MM.1S (cell line): ENCODE measurements around the gene NRTN.
"Not testable (repeated sequence)": the region's sequence is repeated elsewhere in the genome, so short reads cannot be mapped to it uniquely, and the experiment has no call there.

Experiments
- DNase-seq: peaks from one replicate; pipeline ENCODE4 v3.0.0-alpha.2; 2015
- H2AFZ ChIP-seq: fragments of 300-600 bp; sonication (generic); 2 replicates; pipeline ENCODE4 v1.6.0; 2016; ENCODE audit warnings: antibody characterized with exemption, low read length
- H3F3A ChIP-seq: fragments of 300-600 bp; sonication (generic); 2 replicates; pipeline ENCODE4 v1.6.1; 2016; ENCODE audit warnings: mild to moderate bottlenecking, antibody characterized with exemption, low read length, moderate library complexity, mixed read lengths; ENCODE audit not compliant: insufficient read depth
- H3K27ac ChIP-seq: fragments of 300-600 bp; sonication (generic); 2 replicates; pipeline ENCODE4 v1.5.1; 2016; ENCODE audit warnings: mild to moderate bottlenecking, low read length
- H3K27me3 ChIP-seq: fragments of 300-600 bp; sonication (generic); replicated peaks from 2 replicates; pipeline ENCODE4 v1.6.0; 2016; ENCODE audit warnings: low read length; ENCODE audit not compliant: insufficient read depth
- H3K36me3 ChIP-seq: fragments of 300-600 bp; sonication (generic); replicated peaks from 2 replicates; pipeline ENCODE4 v1.6.1; 2016; ENCODE audit warnings: mild to moderate bottlenecking, low read length, mixed read lengths; ENCODE audit not compliant: insufficient read depth
- H3K4me1 ChIP-seq: fragments of 300-600 bp; sonication (generic); 2 replicates; pipeline ENCODE4 v1.6.1; 2016; ENCODE audit warnings: low read length, mixed read lengths
- H3K4me2 ChIP-seq: fragments of 300-600 bp; sonication (generic); 2 replicates; pipeline ENCODE4 v1.6.0; 2016; ENCODE audit warnings: low read depth, low read length
- H3K4me3 ChIP-seq: fragments of 300-600 bp; sonication (generic); 2 replicates; pipeline ENCODE4 v1.5.1; 2016; ENCODE audit warnings: low read length, mixed read lengths
- H3K79me2 ChIP-seq: fragments of 300-600 bp; sonication (generic); 2 replicates; pipeline ENCODE4 v1.6.1; 2016; ENCODE audit warnings: mixed run types, low read length, mixed read lengths
- H3K9ac ChIP-seq: fragments of 300-600 bp; sonication (generic); 2 replicates; pipeline ENCODE4 v1.6.1; 2016; ENCODE audit warnings: low read length, mixed read lengths
- H3K9me2 ChIP-seq: fragments of 300-600 bp; sonication (generic); replicated peaks from 2 replicates; pipeline ENCODE4 v1.6.1; 2016; ENCODE audit warnings: mild to moderate bottlenecking, low read length, mixed read lengths; ENCODE audit not compliant: insufficient read depth
- H3K9me3 ChIP-seq: fragments of 300-600 bp; sonication (generic); replicated peaks from 2 replicates; pipeline ENCODE4 v1.6.1; 2016; ENCODE audit warnings: mild to moderate bottlenecking, low read length, mixed read lengths; ENCODE audit not compliant: insufficient read depth
- H4K20me1 ChIP-seq: fragments of 300-600 bp; sonication (generic); 2 replicates; pipeline ENCODE4 v1.6.1; 2016; ENCODE audit warnings: mild to moderate bottlenecking, low read length, moderate library complexity, mixed read lengths; ENCODE audit not compliant: insufficient read depth
- EZH2 ChIP-seq: fragments of 300-600 bp; sonication (generic); optimal IDR thresholded peaks from 2 replicates; pipeline ENCODE3; 2017; ENCODE audit warnings: low read depth, mild to moderate bottlenecking, antibody characterized with exemption, low read length, mixed read lengths
- EZH2phosphoT487 ChIP-seq: fragments of 300-600 bp; sonication (generic); IDR thresholded peaks from 2 replicates; pipeline ENCODE4 v1.6.1; 2018; ENCODE audit warnings: antibody characterized with exemption, low read length
- TF ChIP-seq, protein P1 (sequence below): fragments of 300-600 bp; sonication (generic); IDR thresholded peaks from 2 replicates; pipeline ENCODE4 v1.5.1; 2016; ENCODE audit warnings: antibody characterized with exemption, low read length, mixed read lengths

Gene NRTN

DNA sequence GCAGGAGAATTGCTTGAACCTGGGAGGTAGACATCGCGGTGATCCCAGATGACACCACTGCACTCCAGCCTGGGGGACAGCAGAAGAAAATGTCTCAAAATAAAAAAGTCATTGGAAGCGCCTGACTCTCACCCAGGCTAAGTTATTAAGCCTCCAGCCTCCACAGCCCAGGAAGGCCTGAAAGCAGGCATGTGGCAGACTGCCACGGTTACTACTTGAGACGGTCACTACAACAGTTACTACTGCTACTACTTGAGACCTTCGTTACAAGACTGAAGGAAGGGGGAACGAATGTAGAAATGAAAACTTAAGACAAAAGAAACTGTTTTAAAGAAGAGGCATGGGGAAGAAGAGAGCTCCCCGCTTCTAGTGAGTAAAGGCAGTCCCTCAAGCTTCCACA lies 29.9 kb upstream of the NRTN start:
- no peaks in the 10 kb centered on the region for H3K4me1 ChIP-seq
- H2AFZ ChIP-seq = no peak overlapping the region
- TF ChIP-seq, protein P1, sequence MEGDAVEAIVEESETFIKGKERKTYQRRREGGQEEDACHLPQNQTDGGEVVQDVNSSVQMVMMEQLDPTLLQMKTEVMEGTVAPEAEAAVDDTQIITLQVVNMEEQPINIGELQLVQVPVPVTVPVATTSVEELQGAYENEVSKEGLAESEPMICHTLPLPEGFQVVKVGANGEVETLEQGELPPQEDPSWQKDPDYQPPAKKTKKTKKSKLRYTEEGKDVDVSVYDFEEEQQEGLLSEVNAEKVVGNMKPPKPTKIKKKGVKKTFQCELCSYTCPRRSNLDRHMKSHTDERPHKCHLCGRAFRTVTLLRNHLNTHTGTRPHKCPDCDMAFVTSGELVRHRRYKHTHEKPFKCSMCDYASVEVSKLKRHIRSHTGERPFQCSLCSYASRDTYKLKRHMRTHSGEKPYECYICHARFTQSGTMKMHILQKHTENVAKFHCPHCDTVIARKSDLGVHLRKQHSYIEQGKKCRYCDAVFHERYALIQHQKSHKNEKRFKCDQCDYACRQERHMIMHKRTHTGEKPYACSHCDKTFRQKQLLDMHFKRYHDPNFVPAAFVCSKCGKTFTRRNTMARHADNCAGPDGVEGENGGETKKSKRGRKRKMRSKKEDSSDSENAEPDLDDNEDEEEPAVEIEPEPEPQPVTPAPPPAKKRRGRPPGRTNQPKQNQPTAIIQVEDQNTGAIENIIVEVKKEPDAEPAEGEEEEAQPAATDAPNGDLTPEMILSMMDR = no peak
- TF ChIP-seq EZH2phosphoT487 = no peak
- TF ChIP-seq EZH2 = no peak
- no peak overlapping the region for H3K27ac ChIP-seq
- no peak overlapping the region for H3K4me2 ChIP-seq
- H4K20me1 ChIP-seq = no peaks in the 10 kb centered on the region
- no peaks in the 10 kb centered on the region for H3K36me3 ChIP-seq
- no peak overlapping the region for H3K4me3 ChIP-seq
- H3K9me2 ChIP-seq = no peaks in the 10 kb centered on the region
- H3K9ac ChIP-seq = no peak overlapping the region
- no peaks in the 10 kb centered on the region for H3K79me2 ChIP-seq
- DNase-seq = no peak
- H3F3A ChIP-seq = no peaks in the 10 kb centered on the region
- no peaks in the 10 kb centered on the region for H3K9me3 ChIP-seq
- peaks cover 90% of the 10 kb centered on the region for H3K27me3 ChIP-seq

DNA sequence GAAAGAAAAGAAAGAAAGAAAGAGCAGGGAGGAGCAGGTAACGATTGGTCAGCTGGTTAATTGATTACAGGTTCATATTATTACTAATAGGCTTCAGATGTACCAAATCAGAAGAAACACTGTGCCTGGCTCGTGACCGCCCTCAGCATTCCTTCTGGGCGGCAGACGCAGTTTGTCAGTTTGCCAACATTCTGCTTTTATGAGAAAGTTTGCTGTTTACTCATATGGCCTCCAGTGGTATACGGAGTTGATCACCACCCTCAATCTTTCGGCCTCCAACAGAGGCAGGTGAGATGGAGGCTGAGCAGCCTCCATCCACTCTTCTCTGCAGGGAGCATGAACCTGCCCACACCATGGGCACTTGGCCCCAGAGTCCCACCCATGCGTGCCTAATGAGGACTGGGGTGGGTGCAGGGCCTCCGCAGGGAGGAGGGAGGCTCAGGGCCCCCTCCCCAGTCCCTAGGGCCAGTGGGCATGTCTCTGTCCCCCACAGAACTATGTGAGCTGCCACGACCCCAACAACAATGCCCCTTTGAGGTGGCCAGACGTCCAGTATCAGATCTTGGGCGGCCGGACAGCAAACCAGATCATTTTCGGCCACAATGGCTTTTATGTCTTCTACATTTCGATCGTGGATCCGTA lies 29.1 kb upstream of the NRTN start:
- Histone ChIP-seq H3K79me2 (no peaks in the 10 kb centered on the region), H3K9me3 (no peaks in the 10 kb centered on the region), H3K27me3 (peaks cover 89% of the 10 kb centered on the region), H3K4me3 (no peak overlapping the region), H3K9me2 (no peaks in the 10 kb centered on the region), H3K4me2 (no peak overlapping the region), H3K36me3 (no peaks in the 10 kb centered on the region), H3K27ac (no peak overlapping the region), H3F3A (no peaks in the 10 kb centered on the region), H3K9ac (no peak overlapping the region), H2AFZ (no peak overlapping the region), H4K20me1 (no peaks in the 10 kb centered on the region), H3K4me1 (no peaks in the 10 kb centered on the region)
- DNase-seq = no peak
- no peak for TF ChIP-seq EZH2phosphoT487
- no peak for TF ChIP-seq EZH2
- TF ChIP-seq, protein P1 = no peak

DNA sequence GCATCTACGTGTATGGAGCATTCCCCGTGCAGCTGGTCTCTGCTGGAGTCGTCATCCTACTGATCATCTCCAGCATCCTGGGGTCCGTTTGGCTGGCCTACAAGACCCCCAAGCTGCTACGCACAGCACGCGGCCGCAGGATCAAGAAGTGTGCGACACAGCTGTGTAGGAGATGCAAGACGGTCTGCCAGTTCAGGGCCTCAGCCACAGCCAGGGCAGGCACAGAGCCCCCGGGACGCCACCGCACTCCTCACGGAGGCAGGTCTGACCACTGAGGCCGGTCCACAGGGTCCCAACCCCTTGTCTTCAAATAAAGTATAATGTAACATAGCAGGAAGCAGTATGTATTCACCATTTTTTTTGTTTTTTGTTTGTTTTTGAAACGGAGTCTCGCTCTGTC lies 26.5 kb upstream of the NRTN start:
- no peaks in the 10 kb centered on the region for H3K4me1 ChIP-seq
- no peaks in the 10 kb centered on the region for H3K9me3 ChIP-seq
- no peak for DNase-seq
- no peak overlapping the region for H3K9ac ChIP-seq
- no peaks in the 10 kb centered on the region for H3K36me3 ChIP-seq
- H3K4me2 ChIP-seq = no peak overlapping the region
- no peak overlapping the region for H2AFZ ChIP-seq
- H3K4me3 ChIP-seq = no peak overlapping the region
- H3K27me3 ChIP-seq = peaks cover 88% of the 10 kb centered on the region
- H4K20me1 ChIP-seq = no peaks in the 10 kb centered on the region
- H3F3A ChIP-seq = no peaks in the 10 kb centered on the region
- no peak overlapping the region for H3K27ac ChIP-seq
- H3K9me2 ChIP-seq = no peaks in the 10 kb centered on the region
- TF ChIP-seq, protein P1 = no peak
- TF ChIP-seq EZH2 (no peak), EZH2phosphoT487 (no peak)
- no peaks in the 10 kb centered on the region for H3K79me2 ChIP-seq

DNA sequence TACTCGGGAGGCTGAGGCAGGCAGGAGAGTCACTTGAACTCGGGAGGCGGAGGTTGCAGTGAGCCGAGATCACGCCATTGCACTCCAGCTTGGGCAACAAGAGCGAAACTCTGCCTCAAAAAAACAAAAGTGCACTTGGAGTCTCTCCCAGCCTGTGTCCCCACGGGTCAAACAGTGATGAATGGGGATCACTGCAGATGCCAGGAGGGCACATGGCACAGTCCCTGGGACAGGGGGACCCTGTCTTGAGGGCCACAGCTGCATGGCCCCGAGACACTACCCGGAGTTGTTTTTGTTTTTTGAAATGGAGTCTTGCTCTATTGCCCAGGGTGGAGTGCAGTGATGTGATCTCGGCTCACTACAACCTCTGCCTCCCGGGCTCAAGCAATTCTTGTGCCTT lies 24.0 kb upstream of the NRTN start:
- not testable (repeated sequence) for H3K36me3 ChIP-seq, H3K9me2 ChIP-seq, H3K4me2 ChIP-seq, DNase-seq, H2AFZ ChIP-seq, H4K20me1 ChIP-seq, H3K79me2 ChIP-seq, H3F3A ChIP-seq, H3K9me3 ChIP-seq, H3K4me3 ChIP-seq, H3K27ac ChIP-seq, H3K4me1 ChIP-seq, H3K9ac ChIP-seq
- H3K27me3 ChIP-seq = peaks cover 86% of the 10 kb centered on the region
